NK-92 treated with Interleukin-12 subunit alpha and Interleukin-12 subunit beta, amount 100 ng/mL, for 24 hours (cell line): ENCODE data around the gene KCNMB2.
"Not testable (repeated sequence)": the region's sequence is repeated elsewhere in the genome, so short reads cannot be mapped to it uniquely, and the experiment has no call there.

Source experiments
- DNase-seq: peaks from one replicate; lab custom pipeline; 2025; lab: John Stamatoyannopoulos, UW

The KCNMB2 gene

DNA sequence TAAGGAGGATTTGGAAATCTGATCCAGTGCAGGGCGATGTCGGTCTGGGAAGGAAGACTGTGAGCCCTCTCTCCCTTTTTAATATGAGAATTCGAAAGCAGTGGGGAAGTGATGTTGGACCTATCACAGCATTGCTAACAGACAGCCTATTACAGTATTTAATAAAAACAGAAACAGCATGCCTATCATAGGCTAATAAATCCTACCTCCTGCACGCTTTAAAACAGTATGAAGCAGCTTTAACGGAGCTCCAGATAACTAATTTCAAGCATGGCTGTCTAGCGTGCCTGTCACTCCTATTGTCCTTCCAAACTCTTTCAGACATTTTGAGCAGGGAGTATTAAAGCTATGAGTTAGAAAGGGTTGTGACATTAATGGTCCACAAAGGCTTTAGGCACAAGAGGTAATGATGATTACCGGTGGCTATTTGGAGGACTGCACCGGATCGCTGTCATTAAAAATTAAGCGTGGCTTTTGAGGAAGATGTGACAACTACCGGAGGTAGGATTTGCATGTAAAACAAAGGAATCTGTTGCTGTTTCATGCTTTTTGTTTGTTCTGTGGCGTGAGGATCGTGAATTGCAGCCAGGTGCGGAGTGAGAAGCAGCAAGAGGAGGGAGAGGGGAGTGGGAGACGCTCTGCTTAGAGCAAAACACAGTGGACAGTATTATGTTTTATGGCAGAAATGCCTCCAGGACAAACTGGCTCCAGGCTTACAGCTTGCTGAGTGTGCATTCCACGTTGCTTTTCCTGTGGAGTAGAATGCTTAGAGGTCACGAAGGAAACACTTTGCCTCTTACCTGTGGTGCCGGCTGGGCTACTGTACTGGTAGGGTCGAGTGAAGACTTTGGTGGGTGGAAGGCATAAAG lies at the start of gene KCNMB2:
Gene KCNMB2, plus strand, starts transcription at position 226 of the 869 bp plus-strand sequence.
- no peak for DNase-seq

DNA sequence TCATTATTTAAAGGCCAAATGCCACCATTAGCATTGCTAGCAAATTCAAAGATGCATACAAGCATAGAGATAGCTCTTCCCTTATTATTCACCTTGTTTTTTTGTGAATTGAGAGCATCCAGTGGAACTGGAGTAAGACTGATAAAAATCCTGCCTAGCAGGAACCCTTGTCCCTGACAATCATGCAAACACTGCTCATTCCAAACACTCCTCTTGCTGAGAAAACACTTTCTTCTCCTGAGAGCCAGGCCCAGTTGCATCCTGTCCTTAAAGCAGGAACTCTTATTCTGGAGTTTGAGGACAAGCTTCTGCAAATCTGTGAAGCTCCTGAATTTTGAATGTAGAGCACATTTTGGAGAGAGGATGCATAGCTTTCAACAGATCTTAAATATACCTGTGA lies 49.3 kb upstream of the KCNMB2 start:
- no peak for DNase-seq

DNA sequence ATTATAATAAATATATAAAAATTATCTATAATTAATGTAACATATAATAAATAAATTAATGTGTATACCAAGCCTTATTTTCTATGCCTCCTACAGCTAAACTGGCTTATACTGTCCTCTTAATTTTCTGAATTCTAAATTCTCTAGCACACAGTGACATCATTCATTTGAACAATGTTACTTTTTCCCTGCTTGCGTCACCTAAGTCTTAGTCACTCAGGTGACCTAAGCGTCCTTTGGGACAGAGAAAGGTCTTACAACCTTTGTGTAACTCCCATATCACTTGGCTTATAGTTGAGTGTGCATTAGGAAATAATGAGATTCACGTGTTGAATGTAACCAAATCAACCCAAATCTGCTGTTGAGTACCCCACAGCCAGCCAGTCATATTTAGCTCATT lies 48.5 kb upstream of the KCNMB2 start:
- DNase-seq, result no peak

DNA sequence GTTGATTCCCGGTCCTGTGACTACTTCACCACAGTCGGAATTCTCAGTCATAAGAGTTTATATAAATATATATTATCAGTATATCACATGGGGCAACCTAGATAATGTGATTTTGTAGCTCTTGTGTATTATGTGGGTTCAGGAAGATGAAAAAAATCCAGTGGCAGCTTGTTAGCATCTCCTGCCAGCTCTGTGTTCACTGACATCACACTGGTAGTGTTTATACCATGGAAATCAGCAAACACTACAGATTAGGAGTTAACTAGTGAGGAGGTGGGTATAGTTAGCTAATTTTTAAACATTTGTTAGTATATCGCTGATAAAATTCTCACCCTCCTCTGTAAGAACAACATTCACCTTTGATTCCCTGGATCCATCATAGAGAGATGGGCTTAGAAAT lies 44.5 kb upstream of the KCNMB2 start:
- no peak for DNase-seq

DNA sequence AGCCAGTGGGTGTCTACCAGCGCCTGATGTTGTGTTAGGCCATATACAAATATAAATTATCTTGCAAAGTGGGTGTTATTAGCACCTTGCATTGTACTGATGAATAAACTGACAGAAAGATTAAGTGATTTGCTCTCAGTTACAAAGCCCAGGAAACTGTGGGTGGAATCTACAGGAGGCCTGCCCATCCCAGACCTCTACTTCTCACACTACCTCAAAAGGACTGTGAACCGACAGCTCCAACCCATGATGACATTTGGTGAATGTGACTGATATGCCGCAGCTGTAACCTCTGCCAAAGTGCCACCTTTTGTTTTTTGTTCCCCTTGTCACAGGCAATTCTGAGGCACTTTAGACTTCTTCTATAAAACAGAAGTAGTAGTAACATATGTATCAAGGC lies 43.7 kb upstream of the KCNMB2 start:
- no peak for DNase-seq

DNA sequence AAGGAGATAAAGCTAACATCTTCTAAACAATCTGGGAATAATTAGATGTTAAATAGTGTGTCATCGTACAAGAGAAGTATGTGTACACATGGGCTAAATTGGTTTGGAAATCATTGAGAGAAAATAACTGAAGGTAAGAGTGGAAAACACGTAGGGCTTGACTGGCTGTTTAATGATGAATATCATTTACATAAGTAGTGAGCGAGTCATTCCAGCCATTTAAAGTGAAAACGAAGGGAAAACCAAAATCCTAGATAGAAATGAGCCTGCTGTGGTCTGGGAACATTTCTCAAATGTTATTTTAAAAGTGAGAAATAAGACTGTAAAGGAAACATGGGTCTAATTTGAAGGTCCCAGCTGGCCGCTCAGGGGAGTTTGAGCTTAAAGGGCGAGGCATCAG lies 41.9 kb upstream of the KCNMB2 start:
- DNase-seq, result no peak

DNA sequence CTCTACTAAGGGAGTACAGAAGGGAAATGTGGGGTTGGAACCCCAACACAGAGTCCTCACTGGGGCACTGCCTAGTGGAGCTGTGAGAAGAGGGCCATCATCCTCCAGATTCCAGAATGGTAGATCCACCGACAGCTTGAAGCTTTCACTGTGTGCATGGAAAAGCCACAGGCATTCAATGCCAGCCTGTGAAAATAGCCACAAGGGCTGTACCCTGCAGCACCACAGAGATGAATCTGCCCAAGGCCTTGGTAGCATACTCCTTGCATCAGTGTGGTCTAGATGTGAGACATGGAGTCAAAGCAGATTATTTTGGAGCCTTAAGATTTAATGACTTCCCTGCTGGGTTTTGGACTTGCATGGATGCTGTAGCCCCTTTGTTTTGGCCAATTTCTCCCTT lies 39.3 kb upstream of the KCNMB2 start:
- no peak for DNase-seq

DNA sequence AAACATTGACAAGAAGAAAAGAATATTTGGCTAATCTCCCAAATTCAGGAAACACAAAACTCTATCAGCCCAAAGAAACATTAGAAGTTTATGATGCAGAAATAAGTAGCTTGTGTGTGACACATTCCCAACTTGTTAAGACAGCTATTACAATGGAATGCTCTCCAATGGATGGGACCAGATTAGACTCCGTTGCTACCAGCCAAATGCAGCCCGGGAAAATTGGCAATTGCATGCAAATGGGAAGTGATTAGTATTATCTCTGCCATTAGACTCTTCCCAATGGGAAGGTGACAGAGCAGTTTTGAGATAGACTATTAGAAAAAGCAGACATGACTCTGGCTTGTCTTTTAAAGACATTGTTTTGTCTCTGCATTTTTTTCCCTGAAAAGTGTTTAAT lies 37.4 kb upstream of the KCNMB2 start:
- no peak for DNase-seq

DNA sequence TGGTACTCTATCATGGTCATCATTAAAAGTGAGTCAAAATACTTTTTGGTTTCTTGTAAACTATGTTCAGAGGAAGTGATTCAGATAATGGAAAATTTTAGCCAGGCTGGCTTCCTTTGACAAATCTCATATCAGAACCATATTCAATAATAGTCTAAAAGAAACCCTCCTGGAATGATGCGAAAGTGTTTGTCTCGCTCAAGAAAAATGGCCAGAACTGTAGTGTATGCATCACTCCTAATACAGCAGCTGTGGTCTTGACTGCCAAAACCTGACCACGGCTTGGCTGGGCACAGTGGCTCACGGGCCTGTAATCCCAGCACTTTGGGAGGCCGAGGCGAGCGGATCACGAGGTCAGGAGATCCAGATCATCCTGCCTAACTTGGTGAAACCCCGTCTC lies 35.6 kb upstream of the KCNMB2 start:
- no peak for DNase-seq

DNA sequence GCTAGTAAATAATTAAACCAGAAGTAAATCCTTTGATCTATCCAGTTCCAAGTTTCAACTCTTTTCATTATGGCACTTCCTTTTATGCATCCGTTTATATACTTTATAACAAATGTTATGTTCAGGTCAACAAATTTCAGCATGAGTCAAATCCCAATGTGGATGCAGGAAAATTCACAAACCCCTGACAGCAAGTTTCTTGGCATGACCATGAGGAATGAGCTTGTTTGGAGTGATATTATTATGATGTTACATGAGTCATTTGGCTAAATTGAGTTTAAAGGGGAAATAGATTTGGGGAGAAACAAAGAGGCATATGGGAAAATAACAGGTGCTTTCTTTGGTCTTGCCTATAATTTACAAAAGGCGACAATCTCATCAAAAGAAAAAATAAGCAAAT lies 32.1 kb upstream of the KCNMB2 start:
- no peak for DNase-seq

DNA sequence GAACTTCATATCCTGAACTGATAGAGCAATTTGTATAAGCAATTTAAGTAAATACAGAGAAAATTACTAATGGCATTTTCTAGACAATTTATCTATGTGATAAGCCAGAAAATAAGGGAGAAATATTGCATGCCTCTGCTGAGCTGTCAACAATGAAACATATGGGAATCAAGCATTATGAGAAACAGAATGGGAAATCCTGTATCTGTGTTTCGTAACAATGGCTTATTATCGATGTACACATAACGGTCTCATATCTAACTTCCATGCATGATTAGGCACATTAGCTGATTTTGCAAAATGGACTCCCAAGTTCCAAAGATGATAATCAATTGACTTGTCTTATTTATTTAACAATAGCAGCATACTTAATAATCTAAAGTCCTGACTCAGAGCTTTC lies 30.4 kb upstream of the KCNMB2 start:
- DNase-seq, result no peak

DNA sequence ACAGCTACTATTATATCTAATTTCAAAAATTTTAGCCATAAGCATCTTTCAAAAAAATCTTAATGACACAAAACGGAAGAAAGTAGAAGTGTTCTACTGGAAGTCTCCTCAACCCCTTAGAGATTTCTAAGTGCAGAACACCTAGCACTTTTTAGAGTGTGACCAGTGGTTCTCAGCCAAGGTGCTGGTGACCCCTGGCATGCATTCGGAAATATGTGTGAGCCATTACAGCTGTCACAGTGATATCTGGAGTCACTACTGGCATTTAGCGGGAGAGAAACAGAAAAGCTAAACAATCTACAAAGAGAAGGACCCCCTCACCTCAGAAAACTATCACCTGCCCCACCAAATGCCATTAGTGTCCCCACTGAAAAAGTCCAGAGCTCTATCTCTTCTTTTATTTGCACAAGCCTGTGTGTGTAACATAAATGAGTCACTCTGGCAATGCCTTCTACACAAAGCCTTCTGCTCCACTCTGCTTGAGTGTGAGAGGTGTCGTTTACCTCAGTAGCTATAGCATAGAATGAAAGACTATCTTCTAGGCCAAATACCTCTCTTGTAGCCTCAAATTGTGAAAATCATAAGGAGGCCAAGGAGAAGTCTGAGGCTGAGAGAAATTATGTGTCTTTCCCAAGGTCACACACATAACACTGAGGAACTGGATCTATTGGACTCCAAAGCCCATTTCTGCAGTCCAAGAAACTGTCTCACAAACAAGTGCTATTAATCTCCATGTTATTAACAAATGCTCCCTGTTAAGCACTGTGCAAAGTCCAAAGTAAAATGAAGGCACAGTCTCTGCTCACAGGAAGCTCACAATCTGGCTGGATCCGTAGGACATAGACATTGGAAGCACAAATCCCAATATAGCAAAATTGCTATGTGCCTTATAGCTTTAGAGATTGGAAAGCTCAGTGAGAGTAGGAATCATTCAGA lies 28.5 kb upstream of the KCNMB2 start:
- DNase-seq, result no peak

DNA sequence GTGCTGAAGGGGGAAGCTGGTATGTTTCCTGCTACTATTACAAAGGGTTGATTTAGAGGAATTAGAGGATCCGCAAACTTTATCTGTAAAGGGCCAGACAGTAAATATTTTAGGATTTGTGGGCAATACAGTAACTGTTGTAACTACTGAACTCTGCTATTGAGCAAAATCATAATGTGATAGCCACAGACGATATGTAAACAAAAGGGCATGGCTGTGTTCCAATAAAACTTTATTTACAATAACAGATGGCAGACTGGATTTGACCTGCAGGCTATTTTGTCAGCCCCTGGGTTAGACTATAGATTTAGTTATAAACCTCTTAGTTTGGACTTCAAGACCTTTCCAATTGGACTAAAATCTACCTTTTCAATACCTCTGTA lies 27.8 kb upstream of the KCNMB2 start:
- DNase-seq, result no peak

DNA sequence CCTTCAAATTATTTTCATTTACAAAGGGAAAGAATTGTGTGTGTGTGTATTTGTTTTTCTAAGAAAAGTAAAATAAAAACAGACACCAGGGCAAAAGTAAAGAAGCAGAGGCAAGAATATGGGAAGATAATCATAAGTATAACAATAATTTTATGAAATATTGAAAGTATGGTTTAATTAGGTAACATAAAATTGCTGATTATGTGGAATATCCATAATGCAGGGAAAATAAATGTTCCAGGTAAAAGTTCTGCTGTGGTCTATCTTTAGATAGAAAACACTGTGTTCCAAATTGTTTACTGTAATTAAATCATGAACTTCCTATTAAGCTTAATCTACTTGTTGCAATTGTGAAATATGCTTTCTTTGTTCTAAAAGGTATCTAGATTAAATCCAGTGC lies 25.7 kb upstream of the KCNMB2 start:
- no peak for DNase-seq

DNA sequence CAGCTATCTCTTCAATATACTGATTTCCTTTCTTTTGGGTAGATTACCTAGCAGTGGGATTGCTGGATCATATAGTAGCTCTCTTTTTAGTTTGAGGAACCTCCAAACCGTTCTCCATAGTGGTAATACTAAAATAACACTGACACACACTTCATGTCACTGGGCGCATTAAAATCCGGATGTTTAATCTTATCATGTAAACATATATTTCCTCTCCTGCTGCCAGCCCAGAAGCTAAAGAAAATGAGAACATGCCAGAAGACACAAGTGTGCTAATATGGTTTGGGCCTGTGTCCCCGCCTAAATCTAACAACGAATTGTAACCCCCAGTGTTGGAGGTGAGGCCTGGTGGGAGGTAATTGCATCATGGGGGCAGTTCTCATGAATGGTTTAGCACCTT lies 23.6 kb upstream of the KCNMB2 start:
- no peak for DNase-seq

DNA sequence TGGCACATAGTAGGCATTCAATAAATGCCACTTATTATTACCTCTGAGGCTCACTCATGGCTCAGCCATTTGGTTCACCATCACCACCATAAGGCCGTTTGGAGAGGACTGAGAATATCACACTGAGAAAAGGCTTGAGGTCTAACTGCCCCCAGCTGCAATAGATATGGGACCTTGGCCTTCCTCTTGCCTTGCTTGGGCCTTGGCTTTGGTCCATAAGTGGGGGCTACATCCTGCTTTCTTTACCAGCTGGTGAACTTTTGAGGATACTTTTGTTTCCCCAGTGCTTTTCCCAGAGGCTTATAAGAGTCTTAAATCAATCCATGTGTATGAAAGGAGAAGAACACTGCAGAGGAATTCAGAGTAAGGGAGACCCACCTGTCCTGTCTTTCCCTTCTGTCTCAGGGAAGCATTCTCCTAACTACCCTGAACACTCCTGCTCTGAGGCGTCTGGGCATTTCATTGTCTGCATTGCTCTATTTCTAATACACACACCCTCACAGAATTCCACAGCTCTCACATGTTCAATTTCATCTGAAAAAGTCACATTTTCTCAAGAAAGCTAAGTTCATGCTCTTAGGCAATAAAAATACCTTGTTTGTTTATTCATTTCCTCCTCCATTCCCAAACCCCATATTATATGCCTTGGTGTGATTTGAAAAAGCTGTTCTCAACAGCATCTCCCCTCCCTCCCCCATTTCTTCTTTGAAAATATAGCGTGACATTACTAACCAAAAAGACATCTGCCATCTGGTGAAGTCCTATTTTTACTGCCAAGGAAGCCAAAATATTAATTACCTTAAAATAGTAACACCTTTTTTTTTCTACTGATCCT lies 22.5 kb upstream of the KCNMB2 start:
- no peak for DNase-seq

DNA sequence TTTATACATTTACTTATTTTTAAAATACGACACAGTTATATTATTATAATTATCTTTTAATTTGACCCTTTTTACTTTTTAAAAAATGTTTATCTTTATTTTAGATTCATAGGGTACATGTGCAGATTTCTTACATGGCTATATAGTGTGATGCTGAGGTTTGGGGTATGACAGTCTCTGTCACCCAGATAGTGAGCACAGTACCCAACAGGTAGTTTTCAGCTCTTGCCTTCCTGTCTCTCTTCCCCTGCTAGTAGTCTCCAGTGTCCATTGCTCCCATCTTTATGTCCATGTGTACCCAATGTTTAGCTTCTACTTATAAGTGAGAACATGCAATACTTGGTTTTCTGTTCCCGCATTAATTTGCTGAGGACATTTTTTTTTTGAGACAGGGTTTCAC lies 21.8 kb upstream of the KCNMB2 start:
- no peak for DNase-seq

DNA sequence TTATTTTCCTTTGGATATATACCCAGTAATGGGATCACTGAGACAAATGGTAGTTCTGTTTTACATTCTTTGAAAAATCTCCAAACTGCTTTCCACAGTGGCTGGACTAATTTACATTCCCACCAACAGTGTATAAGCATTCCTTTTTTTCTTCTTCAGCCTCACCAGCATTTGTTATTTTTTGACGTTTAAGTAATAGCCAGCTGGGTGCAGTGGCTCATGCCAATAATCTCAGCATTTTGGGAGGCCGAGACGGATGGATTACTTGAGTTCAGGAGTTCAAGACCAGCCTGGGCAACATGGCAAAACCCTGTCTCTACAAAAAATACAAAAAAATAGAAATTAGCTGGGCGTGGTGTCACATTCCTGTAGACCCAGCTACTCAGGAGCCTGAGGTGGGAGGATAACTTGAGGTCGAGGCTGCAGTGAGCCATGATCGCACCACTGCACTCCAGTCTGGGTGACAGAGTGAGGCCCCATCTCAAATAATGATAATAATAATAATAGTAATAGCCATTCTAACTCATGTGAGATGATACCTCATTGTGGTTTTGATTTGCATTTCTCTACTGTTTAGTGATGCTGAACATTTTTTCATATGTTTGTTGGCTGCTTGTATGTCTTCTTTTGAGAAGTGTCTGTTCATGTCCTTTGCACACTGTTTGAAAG lies 21.0 kb upstream of the KCNMB2 start:
- DNase-seq, result not testable (repeated sequence)

DNA sequence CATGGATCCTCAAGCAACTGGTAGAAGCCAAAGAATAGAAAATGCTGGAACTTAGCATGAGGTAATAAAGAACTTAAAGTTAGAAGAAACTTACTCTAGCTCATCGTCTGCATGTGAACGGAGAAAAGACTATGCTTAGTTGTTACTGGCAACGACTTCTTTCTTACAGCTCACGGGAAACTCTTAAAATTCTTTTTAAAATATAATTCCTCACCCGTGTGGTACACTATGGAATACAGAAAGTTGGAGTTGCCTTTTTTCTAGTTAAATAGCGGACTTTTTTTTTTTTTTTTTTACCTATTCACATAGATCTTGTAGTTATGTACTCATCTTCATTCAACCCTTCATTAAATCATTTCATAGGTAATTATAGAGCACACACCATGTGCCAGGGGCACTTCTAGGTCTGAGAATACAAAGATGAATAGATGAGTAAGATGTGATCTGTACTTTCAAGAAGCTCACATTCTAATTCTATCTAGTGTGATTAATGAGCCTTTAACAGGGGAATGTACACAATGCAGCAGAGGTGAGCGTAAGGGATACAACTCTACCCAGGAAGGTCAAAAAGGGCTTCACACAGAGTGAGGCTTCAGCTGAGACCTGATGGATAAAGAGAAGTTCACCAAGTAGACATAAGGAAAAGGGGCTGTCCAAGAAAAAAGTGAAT lies 18.4 kb upstream of the KCNMB2 start:
- no peak for DNase-seq

DNA sequence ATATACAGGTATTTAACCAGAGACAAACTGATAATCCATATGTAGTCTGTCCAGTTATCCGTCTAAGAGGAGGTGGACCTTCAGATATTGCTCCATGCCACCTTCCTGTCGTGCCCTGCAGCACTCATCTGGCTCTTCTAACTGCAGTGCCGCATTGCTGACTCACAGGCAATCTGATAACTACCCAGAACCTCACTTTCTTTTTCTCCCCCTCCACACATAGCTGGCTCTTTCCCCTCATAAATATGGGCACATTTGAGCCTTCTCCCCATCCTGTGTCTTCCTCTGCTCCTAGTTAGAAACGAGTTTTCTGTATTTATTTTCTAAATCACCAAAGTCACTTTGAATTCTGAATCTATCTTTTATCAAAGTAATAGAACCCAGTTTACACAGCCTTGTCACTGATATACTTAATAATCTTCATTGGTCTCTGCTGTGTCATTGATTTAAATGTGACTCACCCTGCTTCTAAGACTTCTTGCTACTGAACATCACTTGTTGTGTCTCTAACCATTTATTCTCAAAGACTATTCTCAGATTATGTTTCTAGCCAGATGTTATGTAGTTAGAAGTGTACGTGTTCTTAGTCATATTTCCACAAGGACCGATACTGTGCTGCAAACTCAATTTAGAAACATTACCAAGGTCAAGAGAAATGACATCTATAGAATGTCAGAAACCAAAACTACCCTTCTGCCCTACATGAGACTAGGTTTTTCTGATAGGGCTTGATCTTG lies 17.4 kb upstream of the KCNMB2 start:
- no peak for DNase-seq
